Osteoblast (primary cell): ENCODE measurements around the gene EFCAB9. TPM values are rescaled to one million over a fixed set of nuclear protein-coding genes. Genes with fewer than 3 reads are reported as not detected.

Experiments used
- DNase-seq: peaks from one replicate; pipeline ENCODE4 v3.0.0; 2011; ENCODE audit warnings: low spot score, mixed read lengths; ENCODE audit not compliant: insufficient read length; ENCODE audit errors: missing footprints
- H2AFZ ChIP-seq: 2 replicates; pipeline ENCODE4 v1.6.0; 2011; ENCODE audit warnings: mild to moderate bottlenecking, low read length
- H3K27ac ChIP-seq: 2 replicates; pipeline ENCODE4 v1.5.1; 2011; ENCODE audit warnings: mild to moderate bottlenecking, low read depth, low read length, moderate library complexity
- H3K27me3 ChIP-seq: 2 replicates; pipeline ENCODE4 v1.6.0; 2012; ENCODE audit warnings: mild to moderate bottlenecking, control low read depth, inconsistent platforms, low read length, moderate library complexity; ENCODE audit not compliant: insufficient read depth
- H3K36me3 ChIP-seq: 2 replicates; pipeline ENCODE4 v1.5.1; 2011; ENCODE audit warnings: mild to moderate bottlenecking, low read length, control low read depth, moderate library complexity; ENCODE audit not compliant: insufficient read depth
- H3K4me1 ChIP-seq: 2 replicates; pipeline ENCODE4 v1.5.1; 2011; ENCODE audit warnings: mild to moderate bottlenecking, low read length, control low read depth, moderate library complexity; ENCODE audit not compliant: insufficient read depth
- H3K4me2 ChIP-seq: 2 replicates; pipeline ENCODE4 v1.6.0; 2011; ENCODE audit warnings: mild to moderate bottlenecking, low read length; ENCODE audit not compliant: insufficient read depth
- H3K4me3 ChIP-seq: fragments of 200-600 bp; sonication (generic); 3 replicates; pipeline ENCODE4 v1.5.1; 2012; ENCODE audit warnings: mild to moderate bottlenecking, low read length, inconsistent platforms; ENCODE audit not compliant: insufficient read depth
- H3K79me2 ChIP-seq: 2 replicates; pipeline ENCODE4 v1.6.0; 2012; ENCODE audit warnings: mild to moderate bottlenecking, low read length, control low read depth, inconsistent platforms; ENCODE audit not compliant: insufficient read depth
- H3K9me3 ChIP-seq: 2 replicates; pipeline ENCODE4 v1.5.1; 2011; ENCODE audit warnings: low read depth, low read length, control low read depth
- H4K20me1 ChIP-seq: 2 replicates; pipeline ENCODE4 v1.6.0; 2012; ENCODE audit warnings: mild to moderate bottlenecking, low read length, control low read depth; ENCODE audit not compliant: insufficient read depth
- total RNA-seq: library from RNA; depleted of rRNA; stranded (reverse); fragments of >200 nt; gene quantifications from 2 replicates; pipeline ENCODE4 v1.2.3, GENCODE V29; 2012
- TF ChIP-seq, protein P1 (sequence below): IDR thresholded peaks from 2 replicates; pipeline ENCODE4 v1.5.1; 2011; ENCODE audit warnings: mild to moderate bottlenecking, low read depth, low read length, moderate library complexity; ENCODE audit errors: extremely low read depth

EFCAB9 gene
- total RNA-seq, 1 donor = not detected

DNA sequence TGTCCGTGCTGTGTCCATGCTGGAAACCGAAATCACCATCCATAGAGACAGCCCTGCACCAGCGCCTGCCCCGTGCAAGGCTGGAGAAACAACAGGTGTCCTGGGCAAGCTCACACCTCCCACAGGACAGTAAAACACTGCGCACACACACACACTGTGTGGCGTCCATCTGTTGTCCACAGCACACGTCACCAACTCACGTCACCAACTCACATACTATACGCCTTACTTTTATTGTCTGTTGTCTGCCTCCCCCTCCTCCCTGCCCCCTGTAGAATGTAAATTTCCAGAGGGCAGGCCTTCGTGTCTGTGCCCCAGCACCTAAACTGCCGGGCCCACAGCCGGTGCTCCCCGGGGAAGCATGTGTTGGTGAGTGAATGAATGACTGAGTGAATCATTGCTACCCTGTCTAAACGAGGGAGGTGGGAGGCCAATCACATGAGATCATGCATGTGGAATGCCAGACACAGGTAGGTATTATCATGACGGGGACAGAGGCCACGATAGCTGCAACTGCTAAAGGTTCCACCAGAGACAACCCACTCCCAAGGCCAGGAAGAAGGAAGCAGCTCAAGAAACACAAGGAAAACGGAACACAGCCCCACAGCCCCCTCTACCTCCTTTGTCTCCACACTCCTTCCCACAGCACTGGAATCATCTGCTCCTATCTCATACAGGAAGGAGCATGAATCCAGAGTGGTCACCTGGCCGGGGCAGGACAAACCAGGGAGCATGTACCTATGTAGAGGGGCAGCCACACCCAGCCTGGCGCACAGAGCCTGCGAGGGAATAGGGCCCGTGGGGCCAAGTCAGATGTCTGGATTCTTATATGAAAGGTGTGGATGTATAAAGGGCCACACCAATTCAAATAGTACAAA lies 47.9 kb upstream of the EFCAB9 start:
- peaks cover 14% of the 10 kb centered on the region for H3K4me1 ChIP-seq
- no peaks in the 10 kb centered on the region for H3K9me3 ChIP-seq
- H3K4me2 ChIP-seq = no peak overlapping the region
- H4K20me1 ChIP-seq = peaks cover 40% of the 10 kb centered on the region
- DNase-seq = peak; percentile 62
- TF ChIP-seq, protein P1, sequence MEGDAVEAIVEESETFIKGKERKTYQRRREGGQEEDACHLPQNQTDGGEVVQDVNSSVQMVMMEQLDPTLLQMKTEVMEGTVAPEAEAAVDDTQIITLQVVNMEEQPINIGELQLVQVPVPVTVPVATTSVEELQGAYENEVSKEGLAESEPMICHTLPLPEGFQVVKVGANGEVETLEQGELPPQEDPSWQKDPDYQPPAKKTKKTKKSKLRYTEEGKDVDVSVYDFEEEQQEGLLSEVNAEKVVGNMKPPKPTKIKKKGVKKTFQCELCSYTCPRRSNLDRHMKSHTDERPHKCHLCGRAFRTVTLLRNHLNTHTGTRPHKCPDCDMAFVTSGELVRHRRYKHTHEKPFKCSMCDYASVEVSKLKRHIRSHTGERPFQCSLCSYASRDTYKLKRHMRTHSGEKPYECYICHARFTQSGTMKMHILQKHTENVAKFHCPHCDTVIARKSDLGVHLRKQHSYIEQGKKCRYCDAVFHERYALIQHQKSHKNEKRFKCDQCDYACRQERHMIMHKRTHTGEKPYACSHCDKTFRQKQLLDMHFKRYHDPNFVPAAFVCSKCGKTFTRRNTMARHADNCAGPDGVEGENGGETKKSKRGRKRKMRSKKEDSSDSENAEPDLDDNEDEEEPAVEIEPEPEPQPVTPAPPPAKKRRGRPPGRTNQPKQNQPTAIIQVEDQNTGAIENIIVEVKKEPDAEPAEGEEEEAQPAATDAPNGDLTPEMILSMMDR = no peak
- H2AFZ ChIP-seq = no peak overlapping the region
- H3K79me2 ChIP-seq = peaks cover 82% of the 10 kb centered on the region
- H3K4me3 ChIP-seq = no peak overlapping the region
- no peaks in the 10 kb centered on the region for H3K27me3 ChIP-seq
- no peaks in the 10 kb centered on the region for H3K36me3 ChIP-seq
- no peak overlapping the region for H3K27ac ChIP-seq

DNA sequence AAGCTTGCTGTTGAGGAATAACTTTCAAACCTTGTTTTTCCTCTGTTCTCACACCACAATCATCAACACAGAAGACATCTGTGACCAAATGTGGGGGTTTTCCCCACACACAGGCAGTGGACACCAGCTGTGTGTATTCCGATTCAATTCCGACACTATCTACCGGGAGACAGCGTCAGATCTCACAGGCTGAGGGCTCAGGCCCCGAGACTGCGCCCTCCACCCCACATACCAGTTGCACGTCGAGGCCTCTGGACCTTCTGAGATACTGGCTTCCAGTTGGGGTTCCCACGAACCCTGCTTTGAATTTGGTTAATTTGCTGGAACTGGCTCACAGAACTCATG lies 47.3 kb upstream of the EFCAB9 start:
- no peak overlapping the region for H2AFZ ChIP-seq
- peaks cover 38% of the 10 kb centered on the region for H4K20me1 ChIP-seq
- H3K4me1 ChIP-seq = peaks cover 14% of the 10 kb centered on the region
- H3K79me2 ChIP-seq = peaks cover 81% of the 10 kb centered on the region
- DNase-seq = no peak
- peaks cover 1% of the 10 kb centered on the region for H3K36me3 ChIP-seq
- no peaks in the 10 kb centered on the region for H3K27me3 ChIP-seq
- H3K27ac ChIP-seq = no peak overlapping the region
- no peaks in the 10 kb centered on the region for H3K9me3 ChIP-seq
- H3K4me3 ChIP-seq = no peak overlapping the region
- TF ChIP-seq, protein P1 = no peak
- H3K4me2 ChIP-seq = no peak overlapping the region

DNA sequence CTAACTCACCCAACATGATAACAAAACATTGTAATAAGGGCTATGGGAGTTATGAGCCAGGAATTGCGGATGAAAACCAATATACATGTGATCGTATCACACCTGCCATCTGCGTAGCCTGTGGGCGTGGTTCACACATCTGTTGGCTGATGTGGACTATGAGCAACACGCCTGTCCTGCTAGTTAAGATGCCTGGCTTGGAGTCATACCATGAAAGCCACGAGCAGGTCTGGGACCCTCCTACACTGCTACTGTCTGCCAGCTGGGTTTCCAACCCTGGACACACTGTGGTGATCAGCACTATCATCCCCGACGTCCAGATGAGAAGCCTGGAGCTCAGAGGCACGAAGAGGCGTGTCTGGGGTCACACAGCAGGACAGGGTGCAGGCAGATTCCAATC lies 46.1 kb upstream of the EFCAB9 start:
- Histone ChIP-seq H3K27me3 (no peaks in the 10 kb centered on the region), H2AFZ (no peak overlapping the region), H3K36me3 (peaks cover 5% of the 10 kb centered on the region), H4K20me1 (peaks cover 27% of the 10 kb centered on the region), H3K4me2 (no peak overlapping the region), H3K79me2 (peaks cover 76% of the 10 kb centered on the region), H3K9me3 (no peaks in the 10 kb centered on the region), H3K4me3 (no peak overlapping the region), H3K27ac (no peak overlapping the region), H3K4me1 (peaks cover 11% of the 10 kb centered on the region)
- DNase-seq = no peak
- TF ChIP-seq, protein P1 = no peak

DNA sequence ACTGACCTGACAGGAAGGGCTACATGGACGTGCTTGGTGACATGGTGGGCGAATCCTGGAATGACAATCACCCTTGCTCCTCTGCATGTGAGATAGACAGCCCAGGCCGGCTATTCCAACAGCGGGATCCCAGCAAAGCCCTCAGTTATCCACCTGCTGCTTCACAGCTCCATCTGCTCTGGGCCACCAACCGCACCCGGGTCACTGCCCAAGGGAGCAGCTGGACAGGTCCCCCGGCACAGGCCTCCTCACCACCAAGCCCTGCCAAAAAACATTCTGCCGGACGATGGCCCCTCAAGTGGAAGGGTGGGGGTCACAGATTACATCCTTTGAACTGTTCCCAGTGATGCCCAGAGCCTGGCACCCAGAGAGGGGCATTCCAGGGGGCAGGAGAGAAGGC lies 45.6 kb upstream of the EFCAB9 start:
- Histone ChIP-seq H3K27me3 (no peaks in the 10 kb centered on the region), H3K79me2 (peaks cover 73% of the 10 kb centered on the region), H3K4me3 (no peak overlapping the region), H3K9me3 (no peaks in the 10 kb centered on the region), H3K27ac (peak overlapping the region; percentile 59), H3K4me1 (peaks cover 10% of the 10 kb centered on the region), H3K36me3 (peaks cover 5% of the 10 kb centered on the region), H3K4me2 (no peak overlapping the region), H2AFZ (no peak overlapping the region), H4K20me1 (peaks cover 22% of the 10 kb centered on the region)
- no peak for DNase-seq
- TF ChIP-seq, protein P1 = no peak
